Fibroblast of lung (primary cell): ENCODE results near the gene STXBP4.

ENCODE experiments used
- CTCF ChIP-seq, 2 donors: IDR thresholded peaks in 1 of 2; conservative IDR thresholded peaks in 1 of 2; 1 replicate in 1 of 2; 2 replicates in 1 of 2; pipeline ENCODE4 v1.5.1; 2011 to 2012; ENCODE audit warnings: low read length in 2 of 2, control low read depth in 1 of 2, inconsistent platforms in 1 of 2, low read depth in 1 of 2, mild to moderate bottlenecking in 1 of 2
- EZH2 ChIP-seq: IDR thresholded peaks from 2 replicates; pipeline ENCODE4 v1.5.1; 2012; ENCODE audit warnings: low read length, control low read depth, mild to moderate bottlenecking; ENCODE audit errors: missing control alignments

GRCh38 chr17:55068862-55069811, 100.6 kb downstream of the STXBP4 start:
- TF ChIP-seq CTCF (conservative IDR thresholded peaks at IDR 0.05 in 1 of 2, IDR thresholded peaks at IDR 0.05 in 1 of 2; ENCODE audit: low read depth in 1 of 2, low read length in 2 of 2) (no peak), EZH2 (no peak)
